Measurements from ENCODE around the gene RABL2A.
"Not testable (repeated sequence)": the region's sequence is repeated elsewhere in the genome, so short reads cannot be mapped to it uniquely, and the experiment has no call there.

The RABL2A gene

GRCh38 chr2:113650834-113651815, 24.1 kb downstream of the RABL2A start:
- DNase-seq (ENCODE audit: low read depth); H3K4me3 ChIP-seq (ENCODE audit: low read depth, low read length); in situ Hi-C loops (cut with HindIII; ENCODE audit: low sequenced_read_pairs): not testable (repeated sequence)

- in situ Hi-C loops (cut with HindIII; ENCODE audit: low sequenced_read_pairs); H3K4me3 ChIP-seq (ENCODE audit: low read depth, low read length); DNase-seq (ENCODE audit: low read depth): not testable (repeated sequence)
Observed at GRCh38 chr2:113652599-113652998, 25.5 kb downstream of the RABL2A start.

- DNase-seq (ENCODE audit: low read depth); H3K4me3 ChIP-seq (ENCODE audit: low read depth, low read length); in situ Hi-C loops (cut with HindIII; ENCODE audit: low sequenced_read_pairs): not testable (repeated sequence)
Observed at GRCh38 chr2:113656031-113656624, 29.1 kb downstream of the RABL2A start.

- DNase-seq (ENCODE audit: low read depth); in situ Hi-C loops (cut with HindIII; ENCODE audit: low sequenced_read_pairs): not testable (repeated sequence)
Observed at GRCh38 chr2:113657735-113658134, 30.7 kb downstream of the RABL2A start.

GRCh38 chr2:113663285-113664060, 36.4 kb downstream of the RABL2A start:
- DNase-seq (ENCODE audit: low read depth); in situ Hi-C loops (cut with HindIII; ENCODE audit: low sequenced_read_pairs): not testable (repeated sequence)

More at GRCh38 chr2:113657735-113658134, 30.7 kb downstream of the RABL2A start:
- H3K4me3 ChIP-seq (ENCODE audit: low read depth, low read length), result not testable (repeated sequence)

GRCh38 chr2:113664761-113665533, 37.9 kb downstream of the RABL2A start:
- H3K4me3 ChIP-seq (ENCODE audit: low read depth, low read length); in situ Hi-C loops (cut with HindIII; ENCODE audit: low sequenced_read_pairs); DNase-seq (ENCODE audit: low read depth): not testable (repeated sequence)

More at GRCh38 chr2:113663285-113664060, 36.4 kb downstream of the RABL2A start:
- not testable (repeated sequence) for H3K4me3 ChIP-seq (ENCODE audit: low read depth, low read length)

- DNase-seq (ENCODE audit: low read depth); in situ Hi-C loops (cut with HindIII; ENCODE audit: low sequenced_read_pairs); H3K4me3 ChIP-seq (ENCODE audit: low read depth, low read length): not testable (repeated sequence)
Observed at GRCh38 chr2:113669013-113669412, 41.9 kb downstream of the RABL2A start.

GRCh38 chr2:113672326-113672932, 45.4 kb downstream of the RABL2A start:
- no peak for TF ChIP-seq CTCF (IDR thresholded peaks at IDR 0.05; ENCODE audit: low read depth, low read length, missing control alignments)
- in situ Hi-C loops (cut with HindIII; ENCODE audit: low sequenced_read_pairs), result no loop called here
- no peak overlapping the region for H3K4me3 ChIP-seq (ENCODE audit: low read depth, low read length)
- no peak for DNase-seq (ENCODE audit: low read depth)

- in situ Hi-C loops (cut with HindIII; ENCODE audit: low sequenced_read_pairs), result no loop called here
- TF ChIP-seq CTCF (IDR thresholded peaks at IDR 0.05; ENCODE audit: low read depth, low read length, missing control alignments), result no peak
- DNase-seq (ENCODE audit: low read depth), result no peak
- no peak overlapping the region for H3K4me3 ChIP-seq (ENCODE audit: low read depth, low read length)
Observed at GRCh38 chr2:113675875-113676274, 48.8 kb downstream of the RABL2A start.

All from astrocyte of the cerebellum (primary cell).